IgD-negative memory B cell (primary cell): Measurements from ENCODE around the gene A2ML1. TPM values are rescaled to one million over a fixed set of nuclear protein-coding genes. Genes with fewer than 3 reads are reported as not detected.
A peak's percentile ranks its signal among the peaks of the same experiment; 100 is the strongest.
"Not testable (repeated sequence)": the region's sequence is repeated elsewhere in the genome, so short reads cannot be mapped to it uniquely, and the experiment has no call there.

Experiments used
- H3K27ac Mint-ChIP-seq, 3 donors: one replicate each; pipeline ENCODE4 v1.8.0; 2020 to 2022; ENCODE audit warnings: mild to moderate bottlenecking in 3 of 3, mixed read lengths in 3 of 3, moderate library complexity in 1 of 3
- H3K27me3 Mint-ChIP-seq: one replicate; pipeline ENCODE4 v1.8.0; 2021; ENCODE audit warnings: mixed read lengths
- H3K36me3 Mint-ChIP-seq: one replicate; pipeline ENCODE4 v1.8.0; 2020; ENCODE audit warnings: mild to moderate bottlenecking, mixed read lengths
- H3K4me1 Mint-ChIP-seq, 3 donors: one replicate each; pipeline ENCODE4 v1.8.0; 2020 to 2022; ENCODE audit warnings: mixed read lengths in 3 of 3, mild to moderate bottlenecking in 1 of 3
- H3K4me3 Mint-ChIP-seq, 4 donors: one replicate each; pipeline ENCODE4 v1.8.0; 2020 to 2022; ENCODE audit warnings: mild to moderate bottlenecking in 4 of 4, mixed read lengths in 4 of 4, moderate library complexity in 3 of 4
- H3K9me3 Mint-ChIP-seq, 3 donors: one replicate each; pipeline ENCODE4 v1.8.0; 2020 to 2021; ENCODE audit warnings: mixed read lengths in 3 of 3, mild to moderate bottlenecking in 1 of 3
- polyA plus RNA-seq: library from polyadenylated mRNA; unstranded; fragments of 300-500 nt; fragmentation: Illumina TruSeq; gene quantifications from one replicate; pipeline ENCODE4 v1.2.3, GENCODE V29; 2021

Gene A2ML1
- polyA plus RNA-seq, 1 donor from 2014 or later: not detected

GRCh38 chr12:8804833-8805232 lies 17.6 kb upstream of the A2ML1 start:
- H3K36me3 Mint-ChIP-seq, H3K27me3 Mint-ChIP-seq, H3K4me1 Mint-ChIP-seq, H3K4me3 Mint-ChIP-seq, H3K27ac Mint-ChIP-seq, H3K9me3 Mint-ChIP-seq: not testable (repeated sequence)

DNA sequence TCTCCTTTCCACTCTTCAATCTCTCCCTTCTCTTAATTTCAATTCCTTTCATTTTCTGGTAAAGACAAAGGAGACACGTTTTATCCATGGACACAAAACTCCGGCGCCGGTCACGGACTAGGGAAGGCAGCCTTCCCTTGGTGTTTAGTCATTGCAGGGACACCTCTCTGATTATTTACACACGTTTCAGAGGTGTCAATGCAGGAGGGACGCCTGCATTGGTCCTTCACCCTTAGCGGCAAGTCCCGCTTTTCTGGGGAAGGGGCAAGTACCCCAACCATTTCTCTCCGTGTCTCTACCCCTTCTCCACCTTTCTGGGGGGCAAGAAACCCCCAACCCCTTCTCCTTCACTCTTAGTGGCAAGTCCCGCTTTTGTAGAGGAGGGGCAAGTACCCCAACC lies 16.9 kb upstream of the A2ML1 start:
- H3K9me3 Mint-ChIP-seq, H3K27me3 Mint-ChIP-seq, H3K4me1 Mint-ChIP-seq, H3K4me3 Mint-ChIP-seq, H3K36me3 Mint-ChIP-seq, H3K27ac Mint-ChIP-seq: not testable (repeated sequence)

GRCh38 chr12:8807084-8807483 lies 15.3 kb upstream of the A2ML1 start:
- not testable (repeated sequence) for H3K27ac Mint-ChIP-seq, H3K27me3 Mint-ChIP-seq, H3K9me3 Mint-ChIP-seq, H3K4me1 Mint-ChIP-seq, H3K36me3 Mint-ChIP-seq
- H3K4me3 Mint-ChIP-seq: peak overlapping the region in 1 of 4 donors; percentile 53

- H3K27ac Mint-ChIP-seq, H3K9me3 Mint-ChIP-seq, H3K27me3 Mint-ChIP-seq, H3K4me3 Mint-ChIP-seq, H3K4me1 Mint-ChIP-seq, H3K36me3 Mint-ChIP-seq: not testable (repeated sequence)
These were observed 12.3 kb upstream of the A2ML1 start for GRCh38 chr12:8810112-8810511.

DNA sequence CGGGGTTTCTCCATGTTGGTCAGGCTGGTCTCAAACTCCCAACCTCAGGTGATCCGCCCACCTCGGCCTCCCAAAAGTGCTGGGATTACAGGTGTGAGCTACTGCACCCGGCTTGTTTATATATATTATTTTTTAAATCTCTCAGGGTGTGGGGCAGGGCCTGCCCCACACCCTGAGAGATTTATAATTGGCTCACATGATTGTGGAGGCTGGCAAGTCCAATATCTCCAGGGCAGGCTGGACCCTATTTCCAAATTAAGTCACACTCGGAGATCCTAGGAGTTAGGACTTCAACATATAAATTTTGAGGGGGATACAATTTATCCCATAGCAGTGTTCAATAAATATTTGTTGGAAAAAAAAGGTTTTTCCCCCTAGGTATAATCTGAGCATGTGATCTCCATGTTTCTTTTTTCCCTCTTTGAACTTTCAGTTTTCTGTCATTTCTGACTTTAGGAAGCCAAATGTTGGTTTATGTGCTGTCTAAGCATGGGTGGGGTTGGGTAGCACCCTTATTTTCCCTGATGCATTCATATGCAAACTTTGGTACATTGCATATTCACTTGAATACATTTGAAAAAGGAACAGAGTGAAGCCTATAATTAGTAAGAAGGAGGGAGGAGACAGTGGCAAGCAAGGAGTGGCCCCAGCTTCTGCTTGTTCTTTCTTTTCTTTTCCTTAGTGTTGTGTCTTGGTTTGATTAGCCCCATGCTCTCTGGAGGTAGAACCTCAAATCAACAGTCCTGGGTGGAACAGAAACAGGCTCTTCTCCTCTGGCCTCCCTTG lies 8.7 kb upstream of the A2ML1 start:
- no peaks in the 10 kb centered on the region for H3K36me3 Mint-ChIP-seq
- H3K4me1 Mint-ChIP-seq: peaks cover 0 to 7% (median 7%) of the 10 kb centered on the region in 3 donors
- H3K9me3 Mint-ChIP-seq: no peaks in the 10 kb centered on the region
- H3K4me3 Mint-ChIP-seq: no peak overlapping the region
- H3K27me3 Mint-ChIP-seq: no peaks in the 10 kb centered on the region
- no peak overlapping the region for H3K27ac Mint-ChIP-seq

DNA sequence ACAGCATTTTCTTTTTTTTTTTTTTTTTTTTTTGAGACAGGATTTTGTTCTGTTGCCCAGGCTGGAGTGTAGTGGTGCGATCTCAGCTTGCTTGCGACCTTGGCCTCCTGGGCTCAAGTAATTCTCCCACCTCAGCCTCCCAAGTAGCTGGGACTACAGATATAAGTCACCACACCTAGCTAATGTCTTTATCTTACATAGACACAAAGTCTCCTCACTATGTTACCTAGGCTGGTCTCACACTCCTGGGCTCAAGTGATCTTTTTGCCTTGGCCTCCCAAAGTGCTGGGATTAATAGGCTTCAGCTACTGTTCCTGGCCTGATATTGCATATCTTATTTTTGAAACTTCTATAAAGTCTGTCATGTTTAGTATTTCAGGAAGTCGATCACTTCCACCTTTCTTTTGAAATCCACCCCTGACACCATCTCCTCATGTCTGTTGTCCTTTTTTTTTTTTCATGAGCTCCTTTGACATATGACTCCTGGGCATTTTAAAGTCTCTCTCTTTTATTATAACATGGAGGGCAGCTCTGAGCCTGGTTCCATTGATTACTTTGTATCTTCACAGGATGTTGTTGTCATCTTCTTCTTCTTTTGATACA lies 5.9 kb upstream of the A2ML1 start:
- Mint-ChIP-seq H3K27me3 (no peaks in the 10 kb centered on the region), H3K4me1 (peaks cover 0 to 7% (median 7%) of the 10 kb centered on the region in 3 donors), H3K9me3 (no peaks in the 10 kb centered on the region), H3K4me3 (no peak overlapping the region), H3K36me3 (no peaks in the 10 kb centered on the region), H3K27ac (no peak overlapping the region)

GRCh38 chr12:8817856-8818255 lies 4.6 kb upstream of the A2ML1 start:
- Mint-ChIP-seq H3K4me1 (peaks cover 0 to 7% (median 7%) of the 10 kb centered on the region in 3 donors), H3K27me3 (no peaks in the 10 kb centered on the region), H3K27ac (no peak overlapping the region), H3K36me3 (no peaks in the 10 kb centered on the region), H3K4me3 (no peak overlapping the region), H3K9me3 (no peaks in the 10 kb centered on the region)

- Mint-ChIP-seq H3K4me1 (peaks cover 0 to 7% (median 7%) of the 10 kb centered on the region in 3 donors), H3K27ac (no peak overlapping the region), H3K9me3 (no peaks in the 10 kb centered on the region), H3K27me3 (peaks cover under 1% of the 10 kb centered on the region), H3K4me3 (no peak overlapping the region), H3K36me3 (no peaks in the 10 kb centered on the region)
These were observed 3.9 kb upstream of the A2ML1 start for GRCh38 chr12:8818526-8818925.

DNA sequence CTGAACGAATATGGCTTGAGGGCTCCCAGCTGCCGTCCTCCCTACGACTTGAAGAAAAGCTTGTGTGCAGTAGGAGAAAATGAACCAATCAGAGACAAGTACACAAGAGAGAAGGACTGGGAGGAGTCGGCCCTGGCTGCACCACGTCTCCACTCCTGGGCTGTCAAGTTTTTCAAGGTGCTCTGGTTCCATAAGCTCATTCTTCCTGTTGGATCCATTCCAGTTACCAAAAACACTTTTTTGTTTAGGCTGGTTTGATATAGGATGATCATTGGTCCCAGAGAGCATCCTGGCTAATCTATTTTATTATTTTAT lies 2.8 kb upstream of the A2ML1 start:
- Mint-ChIP-seq H3K27ac (no peak overlapping the region), H3K27me3 (peaks cover 3% of the 10 kb centered on the region), H3K36me3 (no peaks in the 10 kb centered on the region), H3K4me1 (no peaks in the 10 kb centered on the region), H3K4me3 (no peak overlapping the region), H3K9me3 (peaks cover 0 to under 1% (median 0%) of the 10 kb centered on the region in 3 donors)

DNA sequence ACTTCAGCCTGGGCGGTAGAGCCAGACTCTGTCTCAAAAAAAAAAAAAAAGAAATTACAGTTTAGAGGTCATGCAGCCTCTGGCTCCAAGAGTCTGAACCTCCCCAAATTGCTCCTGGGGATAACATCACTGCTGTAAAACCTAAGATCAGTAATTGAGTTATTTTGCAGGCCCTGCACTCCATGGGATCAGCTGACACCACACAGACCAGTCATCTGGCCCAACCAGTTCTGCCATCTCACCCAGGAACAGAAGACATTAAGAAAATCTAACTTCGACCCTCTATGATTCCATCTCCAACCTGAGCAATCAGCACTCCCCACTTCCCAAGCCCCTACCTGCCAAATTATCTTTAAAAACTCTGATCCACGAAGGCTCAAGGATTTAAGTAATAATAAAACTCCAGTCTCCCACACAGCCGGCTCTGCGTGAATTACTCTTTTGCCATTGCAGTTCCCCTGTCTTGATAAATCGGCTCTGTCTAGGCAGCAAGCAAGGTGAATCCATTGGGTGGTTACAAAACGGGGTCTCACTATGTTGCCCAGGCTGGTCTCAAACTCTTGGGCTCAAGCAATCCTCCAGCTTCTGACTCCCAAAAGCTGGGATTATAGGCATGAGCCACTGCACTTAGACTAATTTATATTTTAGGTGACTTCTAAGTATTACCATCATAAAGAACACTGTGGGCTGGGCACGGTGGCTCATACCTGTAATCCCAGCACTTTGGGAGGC lies 1.6 kb upstream of the A2ML1 start:
- H3K27me3 Mint-ChIP-seq, H3K4me1 Mint-ChIP-seq, H3K9me3 Mint-ChIP-seq, H3K36me3 Mint-ChIP-seq, H3K4me3 Mint-ChIP-seq, H3K27ac Mint-ChIP-seq: not testable (repeated sequence)

DNA sequence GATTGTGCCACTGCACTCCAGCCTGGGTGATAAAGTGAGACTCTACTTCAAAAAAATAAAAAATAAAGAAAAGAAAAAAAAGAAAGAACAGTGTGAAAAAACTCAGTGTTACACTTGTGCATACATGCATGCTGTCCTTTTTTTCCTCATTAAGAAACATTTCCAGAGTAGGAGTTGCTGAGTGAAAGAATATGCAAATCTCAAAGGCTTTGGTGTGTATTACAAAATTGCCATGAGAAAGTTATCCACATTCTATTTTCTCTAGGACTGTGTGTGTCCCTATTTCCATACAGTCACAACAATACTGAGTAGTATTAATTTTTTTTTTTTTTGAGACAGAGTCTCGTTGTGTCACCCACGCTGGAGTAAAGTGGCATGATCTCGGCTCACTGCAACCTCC lies 830 bp upstream of the A2ML1 start:
- H3K9me3 Mint-ChIP-seq: peaks cover 0 to 6% (median 2%) of the 10 kb centered on the region in 3 donors
- H3K4me1 Mint-ChIP-seq: no peaks in the 10 kb centered on the region
- no peak overlapping the region for H3K27ac Mint-ChIP-seq
- no peak overlapping the region for H3K4me3 Mint-ChIP-seq
- peaks cover 3% of the 10 kb centered on the region for H3K27me3 Mint-ChIP-seq
- no peaks in the 10 kb centered on the region for H3K36me3 Mint-ChIP-seq

DNA sequence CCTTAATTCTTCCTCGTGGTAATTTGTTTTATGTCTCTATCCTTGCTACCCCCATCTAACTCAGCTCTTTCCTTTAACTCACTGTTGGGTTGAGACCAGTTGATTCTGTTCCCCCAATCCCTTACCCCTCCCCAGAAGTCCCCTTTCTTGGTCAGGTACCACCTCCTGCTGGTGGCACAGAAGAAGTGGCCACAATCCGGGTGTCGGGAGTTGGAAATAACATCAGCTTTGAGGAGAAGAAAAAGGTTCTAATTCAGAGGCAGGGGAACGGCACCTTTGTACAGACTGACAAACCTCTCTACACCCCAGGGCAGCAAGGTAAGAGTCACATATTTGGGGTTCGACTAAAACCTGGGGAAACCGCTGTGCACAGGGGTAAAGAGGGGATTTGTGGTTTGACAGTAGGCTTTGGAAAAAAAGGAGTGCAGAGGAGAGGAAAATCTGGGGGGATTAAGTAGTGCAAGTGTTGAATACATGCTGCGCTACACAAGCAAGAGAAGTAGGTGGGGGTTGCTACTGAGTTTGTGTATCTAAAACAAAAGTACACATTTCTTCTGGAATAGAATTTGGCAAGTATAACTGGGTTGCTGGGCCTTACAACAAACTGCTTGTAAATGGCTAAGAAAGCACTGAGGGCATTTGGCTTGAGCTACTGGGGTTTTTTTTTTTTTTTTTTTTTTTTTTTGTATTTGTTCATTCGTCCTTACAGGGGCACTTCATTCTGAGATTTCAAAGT lies 1.3 kb downstream of the A2ML1 start:
- Mint-ChIP-seq H3K27ac (peak overlapping the region in 1 of 3 donors; percentile 24), H3K27me3 (peaks cover 7% of the 10 kb centered on the region), H3K9me3 (peaks cover 2 to 6% (median 2%) of the 10 kb centered on the region in 3 donors), H3K4me3 (no peak overlapping the region), H3K4me1 (no peaks in the 10 kb centered on the region), H3K36me3 (no peaks in the 10 kb centered on the region)

- Mint-ChIP-seq H3K9me3 (peaks cover 2 to 6% (median 4%) of the 10 kb centered on the region in 3 donors), H3K27ac (no peak overlapping the region), H3K36me3 (no peaks in the 10 kb centered on the region), H3K4me1 (no peaks in the 10 kb centered on the region), H3K27me3 (peaks cover 10% of the 10 kb centered on the region), H3K4me3 (peak overlapping the region in 1 of 4 donors; percentile 45)
These were observed 5.3 kb downstream of the A2ML1 start for GRCh38 chr12:8827551-8828256.

GRCh38 chr12:8828257-8829124 lies 6.1 kb downstream of the A2ML1 start:
- H3K9me3 Mint-ChIP-seq: peaks cover 2 to 6% (median 4%) of the 10 kb centered on the region in 3 donors
- no peaks in the 10 kb centered on the region for H3K4me1 Mint-ChIP-seq
- peaks cover 13% of the 10 kb centered on the region for H3K27me3 Mint-ChIP-seq
- H3K4me3 Mint-ChIP-seq: peak overlapping the region in 1 of 4 donors; percentile 45
- H3K36me3 Mint-ChIP-seq: no peaks in the 10 kb centered on the region
- no peak overlapping the region for H3K27ac Mint-ChIP-seq
